HG03045 (cell line): ENCODE data around the gene TOMM20.
"Not testable (repeated sequence)": the region's sequence is repeated elsewhere in the genome, so short reads cannot be mapped to it uniquely, and the experiment has no call there.

Source experiments
- ATAC-seq: cut with Tn5 transposase; IDR thresholded peaks from one replicate; pipeline ENCODE4 v1.9.1; 2021; ENCODE audit warnings: mild to moderate bottlenecking, moderate library complexity; ENCODE audit not compliant: unreplicated experiment

Gene TOMM20

DNA sequence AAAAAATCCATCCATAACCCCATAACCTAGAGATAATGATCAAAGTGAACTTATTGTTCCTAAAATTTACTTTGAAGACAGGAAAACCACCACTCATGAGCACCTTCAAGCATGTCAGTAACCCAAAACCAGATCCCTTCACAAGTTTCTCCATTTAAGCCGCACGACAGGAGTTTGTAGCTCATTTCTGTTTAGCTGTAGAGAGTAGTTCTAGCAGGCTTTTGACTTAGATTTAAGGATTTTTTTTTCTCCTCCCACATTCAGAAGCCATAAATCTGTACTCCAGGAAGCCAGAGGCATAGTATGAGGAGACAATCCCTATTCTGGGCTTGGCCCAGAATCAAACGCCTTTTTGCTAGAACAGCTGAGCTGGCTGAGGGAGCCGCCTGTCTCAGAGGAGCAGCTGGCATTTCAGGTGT, 25.6 kb downstream of the TOMM20 start:
- no peak for ATAC-seq

DNA sequence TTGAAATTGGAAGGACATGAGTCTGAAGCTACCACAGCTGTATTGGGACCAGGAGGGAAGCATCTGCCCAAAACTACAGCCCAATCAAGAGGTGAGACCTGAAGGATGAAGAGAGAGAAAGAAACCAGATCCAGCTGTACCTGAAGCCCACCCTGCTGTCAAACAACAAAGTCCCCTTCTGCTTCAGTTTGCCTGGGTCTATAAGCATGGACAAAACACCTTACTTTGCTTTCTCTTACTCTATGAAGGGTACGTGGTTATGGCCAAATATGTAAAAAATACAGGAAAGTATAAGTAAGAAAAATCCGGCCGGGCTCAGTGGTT, 26.4 kb downstream of the TOMM20 start:
- ATAC-seq, result no peak

DNA sequence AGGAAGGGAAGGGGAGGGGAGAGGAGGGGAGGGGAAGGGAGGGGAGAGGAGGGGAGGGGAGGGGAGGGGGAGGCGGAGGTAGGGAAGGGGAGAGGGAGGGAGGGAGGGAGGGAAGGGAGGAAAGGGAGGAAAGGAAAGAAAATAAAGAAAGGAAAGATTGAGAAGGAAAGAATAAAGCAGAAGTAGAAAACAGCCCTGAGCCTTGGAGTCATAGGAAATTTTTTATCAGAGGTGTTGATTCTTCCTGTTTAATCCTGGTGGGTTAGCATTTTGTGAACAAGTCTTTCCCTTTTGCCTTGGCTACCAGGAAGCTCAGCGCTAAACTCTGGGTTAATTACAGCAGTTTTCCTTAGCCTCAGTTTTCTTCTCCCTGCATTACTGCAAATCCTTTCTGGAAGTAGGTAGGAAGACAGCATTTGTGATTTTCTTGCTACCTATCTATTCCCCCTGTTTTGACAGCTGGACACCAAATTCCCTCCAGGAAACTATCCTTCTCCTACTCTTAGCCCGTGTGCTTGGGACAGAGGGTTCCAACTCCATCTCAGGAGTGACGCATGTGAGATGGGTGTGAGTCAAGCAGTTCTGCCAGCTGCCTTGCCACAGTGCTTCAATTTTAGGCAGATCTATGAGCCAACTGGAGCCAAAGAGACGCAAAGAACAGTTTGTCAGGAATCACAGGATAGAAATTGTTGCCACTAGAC, 26.9 kb downstream of the TOMM20 start:
- ATAC-seq, result no peak

DNA sequence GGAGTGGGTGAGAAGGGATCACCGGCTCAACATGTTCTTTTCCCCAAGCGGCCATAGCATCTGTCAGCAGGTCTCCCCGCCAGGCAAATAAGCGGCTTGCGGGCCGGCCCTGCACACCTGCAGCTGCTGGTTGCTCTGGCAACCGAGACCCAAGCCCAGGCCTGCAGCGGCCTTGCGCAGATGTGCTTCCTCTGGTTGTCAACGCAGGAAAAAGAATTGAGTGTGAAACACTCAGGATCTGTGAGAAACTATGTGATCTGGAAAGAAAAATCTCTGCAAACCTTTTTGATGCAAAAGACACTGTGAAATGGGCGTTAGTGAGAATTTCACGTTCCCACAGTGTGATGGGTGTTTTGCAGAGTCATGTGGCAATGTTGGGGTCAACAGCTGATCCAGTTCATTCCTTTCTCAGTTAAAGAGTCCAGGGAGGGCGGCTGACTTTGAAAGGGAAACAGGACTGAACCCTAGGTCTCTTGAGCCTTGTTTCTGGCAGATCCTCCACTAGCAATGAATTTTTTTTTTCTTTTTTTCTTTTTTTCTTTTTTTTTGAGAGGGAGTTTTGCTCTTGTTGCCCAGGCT, 28.4 kb downstream of the TOMM20 start:
- ATAC-seq, result no peak

DNA sequence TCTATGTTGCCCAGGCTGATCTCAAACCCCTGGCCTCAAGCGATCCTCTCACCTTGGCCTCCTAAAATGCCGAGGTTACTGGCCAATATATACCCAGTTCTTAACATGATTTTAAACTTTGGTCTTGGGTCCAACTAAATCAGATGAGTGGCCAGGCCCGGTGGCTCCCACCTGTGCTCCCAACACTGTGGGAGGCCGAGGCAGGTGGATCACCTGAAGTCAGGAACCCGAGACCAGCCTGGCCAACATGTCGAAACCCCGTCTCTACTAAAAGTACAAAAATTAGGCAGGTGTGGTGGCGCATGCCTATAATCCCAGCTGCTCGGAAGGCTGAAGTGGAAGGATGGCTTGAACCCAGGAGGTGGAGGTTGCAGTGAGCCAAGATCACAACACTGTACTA, 29.6 kb downstream of the TOMM20 start:
- ATAC-seq, result no peak

DNA sequence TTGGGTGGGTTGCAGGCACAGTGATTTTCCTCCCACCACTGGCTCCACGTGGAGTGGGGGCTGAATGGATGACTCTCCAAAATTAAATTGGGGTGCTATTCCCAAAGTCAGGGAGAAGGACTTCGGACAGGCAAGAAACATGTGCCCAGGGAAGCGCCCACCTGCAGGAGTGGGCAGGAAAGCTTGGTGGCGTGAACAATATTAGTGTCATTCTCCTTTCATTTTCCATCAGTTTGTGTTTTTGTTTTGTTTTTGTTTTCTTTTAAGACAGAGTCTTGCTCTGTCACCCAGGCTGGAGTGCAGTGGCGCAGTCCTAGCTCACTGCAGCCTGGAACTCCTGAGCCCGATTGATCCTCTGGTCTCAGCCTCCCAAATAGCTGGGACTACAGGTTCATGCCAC, 30.1 kb downstream of the TOMM20 start:
- no peak for ATAC-seq

DNA sequence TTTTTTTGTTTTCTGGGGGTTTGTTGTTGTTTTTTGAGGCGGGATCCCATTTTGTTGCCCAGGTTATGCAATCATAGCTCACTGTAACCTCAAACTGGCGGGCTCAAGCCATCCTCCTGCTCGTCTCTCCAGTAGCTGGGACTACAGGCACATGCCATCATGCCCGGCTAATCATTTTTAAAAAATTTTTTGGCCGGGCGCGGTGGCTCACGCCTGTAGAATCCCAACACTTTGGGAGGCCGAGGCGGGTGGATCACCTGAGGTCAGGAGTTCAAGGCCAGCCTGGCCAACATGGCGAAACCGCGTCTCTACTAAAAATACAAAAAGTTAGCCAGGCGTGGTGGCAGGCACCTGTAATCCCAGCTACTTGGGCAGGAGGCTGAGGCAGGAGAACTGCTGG, 31.1 kb downstream of the TOMM20 start:
- ATAC-seq, result not testable (repeated sequence)

DNA sequence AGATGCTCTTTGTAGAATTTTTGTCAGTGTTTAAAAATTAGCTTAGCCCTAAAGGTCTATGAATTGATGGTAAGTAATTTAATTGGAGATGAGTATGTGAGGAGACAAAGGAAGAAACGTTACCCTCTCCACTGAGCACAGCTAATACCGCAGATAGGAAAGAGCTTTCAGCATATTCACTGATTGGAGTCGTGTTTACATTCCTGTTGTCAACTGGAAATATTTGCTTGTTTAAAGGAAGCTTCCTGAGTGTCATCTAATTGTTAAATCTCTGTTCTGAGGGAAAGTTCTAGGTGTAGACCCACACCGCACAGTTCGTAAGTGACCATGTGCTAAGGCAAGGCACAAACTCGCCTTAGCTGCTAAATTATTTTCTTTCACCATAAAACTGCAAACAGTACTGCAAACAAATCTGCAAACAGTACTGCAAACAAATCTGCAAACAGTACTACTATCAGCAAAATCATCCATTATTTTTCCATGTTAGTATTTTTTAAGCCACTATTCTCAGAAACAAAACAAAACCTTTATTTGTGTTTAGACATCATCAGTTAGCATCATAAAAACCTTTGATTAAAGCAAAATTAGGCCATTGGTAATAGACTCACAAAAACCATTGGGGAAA, 32.6 kb downstream of the TOMM20 start:
- no peak for ATAC-seq

DNA sequence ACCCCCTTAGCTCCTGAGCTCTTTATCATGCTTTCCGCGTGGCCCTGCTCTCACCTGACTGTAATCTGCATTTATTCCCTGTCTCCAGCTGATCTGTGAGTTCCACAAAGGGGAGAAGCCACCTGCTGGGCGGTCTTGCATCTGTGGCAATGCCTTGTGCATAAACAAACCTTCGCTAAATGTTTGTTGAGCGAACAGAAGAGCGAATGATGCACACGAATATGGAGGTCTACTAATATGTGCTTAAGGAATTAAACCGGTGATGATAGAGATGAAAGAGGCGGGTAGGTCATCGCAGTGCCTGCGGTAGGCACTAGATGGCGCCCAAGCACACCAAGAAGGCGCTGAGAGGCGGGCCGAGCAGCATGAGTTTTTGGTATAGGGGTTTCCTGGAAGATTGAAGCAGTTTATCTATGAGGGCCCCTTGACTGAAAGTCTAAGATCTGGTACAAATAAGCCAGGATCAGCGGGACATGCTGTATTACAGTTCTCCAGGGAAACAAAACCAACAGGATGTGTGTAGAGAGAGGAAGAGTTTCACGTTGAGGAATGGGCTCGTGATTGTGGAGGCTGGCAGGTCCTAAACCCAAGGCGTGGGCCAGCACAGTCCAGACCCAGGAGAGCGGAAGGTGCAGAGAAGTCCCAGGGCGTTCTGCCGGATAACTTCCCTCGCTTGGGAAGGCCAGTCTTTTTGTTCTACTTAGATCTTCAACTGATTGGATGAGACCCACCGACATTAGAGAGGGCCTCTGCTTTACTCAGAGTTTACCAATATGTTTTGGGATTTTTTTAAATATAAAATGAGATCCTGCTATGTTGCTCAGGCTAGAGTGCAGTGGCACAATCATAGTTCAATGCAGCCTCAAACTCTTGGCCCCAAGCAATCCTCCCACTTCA, 34.7 kb downstream of the TOMM20 start:
- peak; percentile 55 for ATAC-seq

DNA sequence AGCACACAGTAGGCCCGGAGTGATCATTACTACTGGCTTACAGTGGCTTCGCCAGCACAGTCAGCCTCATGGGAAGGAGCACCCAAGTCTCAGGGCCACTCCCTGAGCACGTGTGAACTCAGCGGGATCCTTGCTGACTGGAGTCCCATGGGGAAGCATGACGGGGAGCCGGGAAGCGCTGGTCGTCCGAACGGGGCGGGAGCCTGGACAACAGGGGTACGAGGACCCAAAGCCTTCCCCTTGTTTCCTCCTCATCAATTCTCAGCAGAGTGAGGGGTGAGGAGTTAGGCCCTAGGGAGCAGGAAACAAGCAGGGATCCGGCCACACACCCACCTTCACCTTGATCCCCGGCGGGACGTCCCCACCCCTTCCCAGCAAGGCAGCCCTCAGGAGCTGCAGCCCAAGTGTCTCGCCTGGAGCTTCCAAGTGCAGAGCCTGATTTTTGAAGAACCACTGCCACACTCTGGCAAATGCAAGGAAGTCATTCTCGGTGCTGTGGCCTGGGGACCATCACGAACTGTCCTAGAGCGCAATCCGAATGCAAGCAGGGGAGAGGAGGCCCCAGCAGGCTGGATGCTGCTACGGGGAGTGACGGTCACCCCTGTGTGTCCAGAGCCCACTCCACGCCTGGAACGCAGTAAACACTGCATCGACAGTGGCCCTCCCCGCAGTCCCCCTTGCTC, 35.5 kb downstream of the TOMM20 start:
- no peak for ATAC-seq

DNA sequence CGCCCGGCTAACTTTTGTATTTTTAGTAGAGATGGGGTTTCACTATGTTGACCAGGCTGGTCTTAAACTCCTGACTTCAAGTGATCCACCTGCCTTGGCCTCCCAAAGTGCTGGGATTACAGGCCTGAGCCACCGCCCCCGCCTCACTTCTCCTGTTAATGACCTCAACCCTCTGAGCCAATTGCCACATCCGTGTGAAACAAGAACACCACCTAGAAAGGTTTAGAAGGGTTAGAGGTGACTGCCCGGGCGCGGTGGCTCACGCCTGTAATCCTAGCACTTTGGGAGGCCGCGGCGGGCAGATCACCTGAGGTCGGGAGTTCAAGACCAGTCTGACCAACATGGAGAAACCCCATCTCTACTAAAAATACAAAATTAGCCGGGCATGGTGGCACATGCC, 36.2 kb downstream of the TOMM20 start:
- not testable (repeated sequence) for ATAC-seq

DNA sequence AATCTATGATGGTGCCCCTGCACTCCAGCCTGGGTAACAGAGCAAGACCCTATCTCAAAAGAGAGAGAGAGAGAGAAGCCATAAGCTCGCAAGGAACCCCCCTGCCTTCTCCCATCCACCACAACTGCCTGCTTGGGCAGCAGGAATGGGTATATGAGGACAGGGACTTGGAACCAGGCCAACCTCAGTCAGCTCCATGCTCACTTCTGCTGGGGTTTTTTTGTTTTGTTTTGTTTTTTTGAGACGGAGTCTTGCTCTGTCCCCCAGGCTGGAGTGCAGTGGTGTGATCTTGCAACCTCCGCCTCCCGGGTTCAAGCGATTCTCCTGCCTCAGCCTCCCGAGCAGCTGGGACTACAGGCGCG, 36.6 kb downstream of the TOMM20 start:
- ATAC-seq, result not testable (repeated sequence)

DNA sequence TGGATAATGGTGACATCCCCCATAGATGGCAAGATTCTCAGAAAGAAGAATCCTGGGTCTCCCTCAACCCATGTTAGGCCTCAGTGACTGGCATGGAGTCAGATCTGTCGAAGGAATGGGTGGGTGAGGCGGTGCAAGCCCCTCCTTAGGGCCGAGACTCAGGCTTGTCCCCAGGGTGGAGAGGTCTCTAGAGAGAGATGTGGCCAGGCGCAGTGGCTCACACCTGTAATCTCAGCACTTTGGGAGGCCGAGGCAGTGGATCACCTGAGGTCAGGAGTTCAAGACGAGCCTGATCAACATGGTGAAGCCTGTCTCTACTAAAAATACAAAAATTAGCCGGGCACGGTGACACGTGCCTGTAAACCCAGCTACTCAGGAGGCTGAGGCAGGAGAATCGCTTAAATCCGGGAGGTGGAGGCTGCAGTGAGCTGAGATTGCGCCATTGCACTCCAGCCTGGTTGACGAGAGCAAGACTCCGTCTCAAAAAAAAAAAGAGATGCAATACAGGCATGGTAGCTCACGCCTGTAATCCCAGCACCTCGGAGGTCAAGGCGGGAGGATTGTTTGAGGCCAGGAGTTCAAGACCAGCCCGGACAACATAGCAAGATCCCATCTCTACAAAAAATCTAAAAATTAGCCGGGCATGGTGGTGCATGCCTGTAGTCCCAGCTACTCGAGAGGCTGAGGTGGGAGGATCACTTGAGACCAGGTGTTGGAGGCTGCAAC, 37.2 kb downstream of the TOMM20 start:
- ATAC-seq, result not testable (repeated sequence)

DNA sequence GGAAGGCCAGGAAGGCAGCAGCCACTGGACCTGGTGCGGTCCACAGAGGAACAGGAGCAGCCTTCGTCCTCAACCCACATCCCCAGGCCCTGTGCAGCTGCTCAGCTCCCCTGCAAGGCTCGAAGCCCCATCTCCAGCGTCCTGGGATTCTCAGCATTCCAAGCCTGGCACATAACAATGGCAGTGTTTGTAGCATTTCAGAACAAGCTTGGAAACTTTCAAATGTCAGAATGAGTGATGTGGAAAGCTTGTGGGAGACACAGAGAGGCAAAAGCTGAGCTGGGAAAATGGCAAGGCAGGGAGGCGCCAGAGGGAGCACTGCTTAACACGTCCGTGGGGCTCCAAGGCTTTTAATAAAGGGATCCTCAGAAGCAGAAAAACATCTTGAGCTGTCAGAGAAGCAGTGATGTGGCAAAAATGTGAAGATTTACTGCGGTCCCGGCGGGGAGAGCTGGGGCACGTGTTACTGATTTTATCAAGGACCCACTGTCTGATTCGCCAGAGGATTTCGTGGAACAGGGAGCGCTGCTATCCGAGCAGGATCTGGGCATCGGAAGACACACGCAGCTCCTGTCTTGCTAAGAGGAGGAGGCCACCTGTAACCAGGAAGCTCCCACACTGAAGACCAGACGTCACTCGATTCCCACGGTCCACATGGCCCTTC, 38.1 kb downstream of the TOMM20 start:
- ATAC-seq, result no peak

DNA sequence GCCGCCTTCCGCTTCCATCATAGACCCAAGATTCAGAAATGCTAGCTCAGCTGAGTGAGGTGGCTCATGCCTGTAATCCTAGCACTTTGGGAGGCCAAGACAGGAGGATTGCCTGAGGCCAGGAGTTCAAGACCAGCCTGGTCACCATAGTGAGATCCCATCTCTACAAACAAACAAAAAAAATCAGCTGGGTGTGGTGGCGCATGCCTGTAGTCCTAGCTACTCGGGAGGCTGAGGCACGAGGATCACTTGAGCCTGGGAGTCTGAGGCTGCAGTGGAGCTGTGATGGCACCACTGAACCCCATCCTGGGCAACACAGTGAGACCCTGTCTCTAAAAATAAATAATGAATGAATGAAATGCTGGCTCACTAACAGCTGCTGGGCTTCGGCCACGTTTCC, 39.7 kb downstream of the TOMM20 start:
- ATAC-seq, result no peak

DNA sequence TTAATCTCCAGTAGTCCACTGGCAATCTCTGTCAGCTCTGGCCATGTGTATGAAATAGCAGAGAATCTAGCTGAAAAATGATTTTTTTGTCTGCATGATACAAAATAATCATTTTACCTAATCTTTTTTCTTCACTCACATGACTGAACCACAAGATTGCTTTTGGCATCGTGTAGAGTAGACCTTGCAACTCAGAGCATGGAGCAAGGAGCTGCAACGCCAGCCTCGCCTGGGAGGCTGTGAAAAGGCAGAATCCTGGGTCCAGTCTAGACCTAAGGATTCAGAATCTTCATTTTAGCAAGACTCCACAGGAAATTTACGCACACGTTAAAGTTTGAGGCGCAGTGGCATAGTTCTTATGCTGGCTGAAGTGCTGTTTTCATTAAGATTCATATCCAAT, 40.2 kb downstream of the TOMM20 start:
- no peak for ATAC-seq

DNA sequence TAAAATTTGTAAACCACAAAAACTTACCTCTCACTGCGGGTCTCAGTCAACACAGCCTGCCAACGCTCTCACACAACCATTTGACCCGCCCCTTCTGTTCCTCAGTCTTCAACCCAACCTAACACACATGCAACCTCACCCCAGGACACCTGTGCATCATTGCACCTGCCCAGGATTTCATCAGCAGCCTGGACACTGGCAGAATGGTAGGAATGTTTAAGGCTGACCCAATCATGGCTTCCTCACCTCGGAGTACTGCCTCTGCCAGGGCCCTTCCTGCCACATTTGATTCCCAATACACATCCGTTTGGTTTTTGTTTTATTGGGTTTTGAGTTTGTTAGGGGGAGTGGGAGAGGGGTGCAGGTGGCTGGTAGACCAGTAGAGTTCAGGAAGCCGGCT, 40.7 kb downstream of the TOMM20 start:
- no peak for ATAC-seq

DNA sequence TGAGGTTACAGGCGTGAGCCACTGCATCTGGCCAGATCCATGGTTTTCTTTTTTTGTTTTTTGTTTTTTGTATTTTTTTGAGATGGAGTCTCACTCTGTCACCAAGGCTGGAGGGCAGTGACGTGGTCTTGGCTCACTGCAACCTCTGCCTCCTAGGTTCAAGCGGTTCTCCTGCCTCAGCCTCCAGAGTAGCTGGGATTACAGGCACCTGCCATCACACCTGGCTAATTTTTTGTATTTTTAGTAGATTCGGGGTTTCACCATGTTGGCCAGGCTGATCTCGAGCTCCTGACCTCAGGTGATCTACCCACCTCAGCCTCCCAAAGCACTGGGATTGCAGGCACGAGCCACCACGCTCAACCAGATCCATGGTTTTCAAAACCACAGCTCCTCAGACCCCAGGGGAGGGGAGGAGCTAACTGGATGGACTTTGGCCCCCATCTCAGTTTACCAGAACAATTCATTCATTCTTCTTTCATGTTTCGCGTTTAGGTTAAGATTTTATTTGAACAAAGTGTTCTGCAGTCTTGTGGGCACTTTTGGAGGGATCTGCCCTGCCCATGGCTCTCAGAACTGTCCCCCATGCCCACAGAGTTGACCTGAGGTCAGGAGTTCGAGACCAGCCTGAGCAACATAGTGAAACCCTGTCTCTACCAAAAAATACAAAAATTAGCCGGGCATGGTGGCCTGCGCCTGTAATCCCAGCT, 43.1 kb downstream of the TOMM20 start:
- ATAC-seq, result not testable (repeated sequence)

DNA sequence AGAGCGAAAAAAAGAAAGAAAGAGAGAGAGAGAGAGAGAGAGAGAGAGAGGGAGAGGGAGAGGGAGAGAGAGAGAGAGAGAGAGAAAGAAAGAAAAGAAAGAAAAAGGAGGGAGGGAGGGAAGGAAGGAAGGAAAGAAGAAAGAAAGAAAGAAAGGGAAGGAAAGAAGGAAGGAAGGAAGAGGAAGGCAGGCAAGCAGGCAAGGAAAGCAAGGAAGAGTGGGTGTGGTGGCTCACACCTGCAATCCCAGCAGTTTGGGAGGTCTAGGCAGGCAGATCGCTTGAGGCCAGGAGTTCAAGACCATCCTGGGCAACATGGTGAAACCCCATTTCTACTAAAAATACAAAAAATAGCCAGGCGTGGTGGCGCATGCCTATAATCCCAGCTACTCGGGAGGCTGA, 47.8 kb downstream of the TOMM20 start:
- not testable (repeated sequence) for ATAC-seq
